Measurements from ENCODE around the gene DEFB128.
"Not testable (repeated sequence)": the region's sequence is repeated elsewhere in the genome, so short reads cannot be mapped to it uniquely, and the experiment has no call there.

Gene DEFB128

GRCh38 chr20:210809-211502 is 21.4 kb upstream of the DEFB128 start:
- no peak overlapping the region for H3K9ac ChIP-seq (ENCODE audit: low read length)
- no peaks in the 10 kb centered on the region for H3K9me3 ChIP-seq (ENCODE audit: insufficient read depth, low read length)

DNA sequence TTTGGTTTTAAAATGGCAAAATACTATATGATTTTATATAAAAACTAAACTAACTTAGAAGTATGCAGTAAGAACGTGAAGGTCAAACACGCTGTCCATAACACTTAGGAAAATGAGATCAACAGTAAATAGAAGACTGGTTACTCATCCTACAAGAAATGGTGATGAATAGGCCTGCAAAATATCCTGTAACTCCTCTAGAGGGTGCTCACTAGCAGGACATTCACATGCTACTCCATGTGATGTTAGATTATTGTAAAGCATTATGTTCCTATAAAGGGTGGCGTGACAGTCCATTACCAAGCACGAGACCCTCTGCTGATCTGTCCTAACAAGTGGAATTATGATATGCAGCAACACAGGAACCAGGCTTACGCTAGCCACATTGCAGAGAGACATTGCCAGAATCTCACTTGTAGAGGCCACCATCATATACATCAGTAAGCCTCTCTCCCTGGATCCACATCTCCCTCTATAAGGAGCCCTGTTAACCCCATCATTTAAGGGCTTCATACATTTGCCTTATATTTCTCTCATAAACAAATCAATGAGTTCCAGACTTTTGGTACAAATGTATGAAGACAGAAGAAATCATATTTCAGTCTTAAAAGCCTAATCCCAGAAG is 19.5 kb upstream of the DEFB128 start:
- no peaks in the 10 kb centered on the region for H3K79me2 ChIP-seq (ENCODE audit: low read length)
- no peaks in the 10 kb centered on the region for H4K20me1 ChIP-seq (ENCODE audit: insufficient read depth, low read length)
- H2AFZ ChIP-seq (ENCODE audit: low read depth, low read length), result peak overlapping the region; percentile 13; the same call in 1 of the 2 replicates
- H3K4me3 ChIP-seq (ENCODE audit: low read length), result no peak overlapping the region
- H3K9me3 ChIP-seq (ENCODE audit: insufficient read depth, low read length), result no peaks in the 10 kb centered on the region
- H3K27me3 ChIP-seq (ENCODE audit: low read depth, low read length), result peaks cover 42% of the 10 kb centered on the region
- peak overlapping the region; percentile 21; the same call in 1 of the 2 replicates for H3K4me2 ChIP-seq (ENCODE audit: low read length)
- H3K36me3 ChIP-seq (replicated peaks; ENCODE audit: low read depth, low read length), result no peaks in the 10 kb centered on the region
- H3K27ac ChIP-seq (ENCODE audit: low read length), result no peak overlapping the region
- no peaks in the 10 kb centered on the region for H3K4me1 ChIP-seq (ENCODE audit: low read length)
- no peak for TF ChIP-seq EZH2phosphoT487 (IDR thresholded peaks at IDR 0.05; ENCODE audit: low read depth)
- peak; percentile 89 for TF ChIP-seq CTCF (IDR thresholded peaks at IDR 0.05; ENCODE audit: low read depth, low read length)
- H3K9ac ChIP-seq (ENCODE audit: low read length), result no peak overlapping the region

More at GRCh38 chr20:210809-211502, 21.4 kb upstream of the DEFB128 start:
- Histone ChIP-seq H3K4me2 (ENCODE audit: low read length) (no peak overlapping the region), H2AFZ (ENCODE audit: low read depth, low read length) (no peak overlapping the region), H3K4me3 (ENCODE audit: low read length) (no peak overlapping the region), H3K4me1 (ENCODE audit: low read length) (no peaks in the 10 kb centered on the region), H3K36me3 (replicated peaks; ENCODE audit: low read depth, low read length) (no peaks in the 10 kb centered on the region), H4K20me1 (ENCODE audit: insufficient read depth, low read length) (no peaks in the 10 kb centered on the region), H3K27me3 (ENCODE audit: low read depth, low read length) (peaks cover 32% of the 10 kb centered on the region), H3K27ac (ENCODE audit: low read length) (no peak overlapping the region), H3K79me2 (ENCODE audit: low read length) (no peaks in the 10 kb centered on the region)
- no peak for TF ChIP-seq EZH2phosphoT487 (IDR thresholded peaks at IDR 0.05; ENCODE audit: low read depth)
- no peak for TF ChIP-seq CTCF (IDR thresholded peaks at IDR 0.05; ENCODE audit: low read depth, low read length)

DNA sequence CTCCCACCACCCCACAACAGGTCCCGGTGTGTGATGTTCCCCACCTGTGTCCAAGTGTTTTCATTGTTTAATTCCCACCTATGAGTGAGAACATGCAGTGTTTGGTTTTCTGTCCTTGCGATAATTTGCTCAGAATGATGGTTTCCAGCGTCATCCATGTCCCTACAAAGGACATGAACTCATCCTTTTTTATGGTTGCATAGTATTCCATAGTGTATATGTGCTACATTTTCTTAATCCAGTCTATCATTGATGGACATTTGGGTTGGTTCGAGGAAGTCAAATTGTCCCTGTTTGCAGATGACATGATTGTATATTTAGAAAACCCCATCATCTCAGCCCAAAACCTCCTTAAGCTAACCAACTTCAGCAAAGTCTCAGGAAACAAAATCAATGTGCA is 14.1 kb upstream of the DEFB128 start:
- H3K4me2 ChIP-seq (ENCODE audit: low read length); H4K20me1 ChIP-seq (ENCODE audit: insufficient read depth, low read length); H3K4me1 ChIP-seq (ENCODE audit: low read length); H3K27ac ChIP-seq (ENCODE audit: low read length); H3K9me3 ChIP-seq (ENCODE audit: insufficient read depth, low read length); H3K79me2 ChIP-seq (ENCODE audit: low read length); H3K4me3 ChIP-seq (ENCODE audit: low read length); H3K9ac ChIP-seq (ENCODE audit: low read length); H3K36me3 ChIP-seq (replicated peaks; ENCODE audit: low read depth, low read length); H2AFZ ChIP-seq (ENCODE audit: low read depth, low read length): not testable (repeated sequence)
- H3K27me3 ChIP-seq (ENCODE audit: low read depth, low read length), result peaks cover 25% of the 10 kb centered on the region

- Histone ChIP-seq H3K36me3 (replicated peaks; ENCODE audit: low read depth, low read length) (no peaks in the 10 kb centered on the region), H3K79me2 (ENCODE audit: low read length) (no peaks in the 10 kb centered on the region), H3K9ac (ENCODE audit: low read length) (no peak overlapping the region), H3K4me3 (ENCODE audit: low read length) (no peak overlapping the region), H2AFZ (ENCODE audit: low read depth, low read length) (no peak overlapping the region), H3K4me2 (ENCODE audit: low read length) (no peak overlapping the region), H3K27ac (ENCODE audit: low read length) (no peak overlapping the region), H3K4me1 (ENCODE audit: low read length) (no peaks in the 10 kb centered on the region), H3K9me3 (ENCODE audit: insufficient read depth, low read length) (no peaks in the 10 kb centered on the region), H4K20me1 (ENCODE audit: insufficient read depth, low read length) (no peaks in the 10 kb centered on the region), H3K27me3 (ENCODE audit: low read depth, low read length) (peaks cover 21% of the 10 kb centered on the region)
- TF ChIP-seq EZH2phosphoT487 (IDR thresholded peaks at IDR 0.05; ENCODE audit: low read depth) (no peak), CTCF (IDR thresholded peaks at IDR 0.05; ENCODE audit: low read depth, low read length) (no peak)
These were observed 10.5 kb upstream of the DEFB128 start for GRCh38 chr20:199996-200395.

All from OCI-LY3 (cell line).